ENCODE results near the gene CASTOR2.
"Not testable (repeated sequence)": the region's sequence is repeated elsewhere in the genome, so short reads cannot be mapped to it uniquely, and the experiment has no call there.

The CASTOR2 gene

DNA sequence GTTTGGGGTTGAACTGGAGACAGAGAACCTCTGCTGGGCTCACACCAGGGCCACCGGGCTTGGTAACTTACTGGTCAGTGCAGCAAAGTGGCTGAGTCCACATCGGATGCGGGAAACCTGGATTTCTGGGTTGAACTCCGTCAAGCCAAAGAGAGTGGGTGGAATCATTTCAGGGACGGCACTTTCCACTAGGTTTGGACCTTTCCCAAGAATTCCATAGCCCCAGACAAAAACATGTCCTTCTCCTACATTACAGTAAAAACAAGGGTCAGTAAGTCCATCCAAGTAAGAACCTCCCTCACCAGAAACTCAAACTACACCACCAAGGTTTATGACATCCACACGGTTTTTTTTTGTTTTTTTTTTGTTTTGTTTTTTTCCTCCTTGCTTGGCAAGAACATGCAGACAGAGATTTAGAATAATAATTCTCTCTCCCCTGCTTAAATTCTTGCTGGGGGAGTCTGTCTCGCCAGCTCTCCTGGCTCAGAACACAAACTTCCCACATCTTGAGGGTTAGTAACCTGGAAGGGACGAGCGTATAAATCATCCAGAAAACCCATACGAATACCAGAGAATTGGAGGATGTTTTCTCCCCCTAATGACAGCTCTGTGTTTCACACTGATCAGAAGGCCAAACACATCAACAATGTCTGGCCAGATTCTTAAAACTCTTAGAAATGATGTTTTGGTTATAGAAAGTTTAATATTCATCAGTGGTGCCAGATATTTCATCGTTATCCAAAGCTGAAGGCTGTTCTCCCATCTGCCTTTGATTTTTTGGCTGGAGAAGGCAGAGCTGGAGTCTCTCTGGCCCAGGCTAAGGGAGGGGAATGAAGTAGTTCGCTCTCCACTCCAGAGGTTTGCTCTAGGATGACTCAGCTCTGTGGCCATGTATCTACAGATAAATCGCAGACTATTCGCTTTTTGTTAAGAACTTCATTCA lies 91.6 kb downstream of the CASTOR2 start:
- DNase-seq, result no peak

DNA sequence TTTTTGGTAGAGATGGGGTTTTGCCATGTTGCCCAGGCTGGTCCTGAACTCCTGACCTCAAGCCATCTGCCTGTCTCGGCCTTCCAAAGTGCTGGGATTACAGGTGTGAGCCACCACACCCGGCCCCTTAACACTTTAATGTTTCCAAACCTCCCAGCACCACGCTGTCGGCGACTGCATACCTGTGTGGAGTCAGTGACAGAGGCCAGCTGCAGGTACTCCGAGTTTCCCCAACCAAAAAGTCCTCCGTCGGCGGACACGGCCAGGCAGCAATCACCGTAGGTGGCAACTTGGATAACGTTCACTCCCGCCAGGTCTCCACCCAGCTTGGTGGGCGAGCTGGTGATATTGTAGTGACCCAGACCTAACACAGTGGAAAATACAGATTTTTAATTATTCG lies 93.9 kb downstream of the CASTOR2 start:
- no peak for DNase-seq

DNA sequence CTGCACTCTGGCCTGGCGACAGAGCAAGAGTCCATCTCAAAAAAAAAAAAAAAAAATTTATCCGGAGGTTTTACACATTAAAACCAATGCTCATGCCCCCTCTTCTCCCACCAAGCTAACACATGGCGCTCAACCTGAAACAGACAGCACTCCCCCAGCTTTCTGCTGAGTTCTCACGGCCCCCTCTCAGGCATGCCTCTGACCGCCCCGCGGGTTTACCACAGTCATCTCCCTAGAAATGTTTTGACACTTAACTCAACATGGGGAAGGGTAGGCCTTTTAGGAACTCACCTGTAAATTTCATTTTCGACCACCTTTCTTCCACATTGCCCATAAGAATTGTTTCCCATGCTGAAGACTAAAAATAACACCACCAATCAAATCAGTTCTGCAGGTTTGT lies 99.8 kb downstream of the CASTOR2 start:
- DNase-seq, result no peak

DNA sequence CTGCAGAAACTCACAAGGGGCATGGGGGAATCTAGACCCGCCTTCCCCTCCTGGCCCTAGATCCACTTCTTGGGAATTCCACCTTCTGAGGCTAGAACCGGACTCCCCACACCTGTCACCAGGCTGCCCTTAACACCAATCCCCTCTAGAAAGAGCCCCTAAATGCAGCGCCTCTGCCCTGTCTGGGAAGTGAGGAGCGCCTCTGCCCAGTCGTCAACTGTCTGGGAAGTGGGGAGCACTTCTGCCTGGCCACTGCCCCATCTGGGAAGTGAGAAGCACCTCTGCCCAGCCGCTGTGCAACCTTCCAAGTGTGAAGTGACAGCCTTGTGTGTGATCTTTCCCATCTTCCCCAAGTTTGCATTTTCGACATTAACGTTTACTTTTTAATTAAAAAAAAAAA lies 100.3 kb downstream of the CASTOR2 start:
- no peak for DNase-seq

DNA sequence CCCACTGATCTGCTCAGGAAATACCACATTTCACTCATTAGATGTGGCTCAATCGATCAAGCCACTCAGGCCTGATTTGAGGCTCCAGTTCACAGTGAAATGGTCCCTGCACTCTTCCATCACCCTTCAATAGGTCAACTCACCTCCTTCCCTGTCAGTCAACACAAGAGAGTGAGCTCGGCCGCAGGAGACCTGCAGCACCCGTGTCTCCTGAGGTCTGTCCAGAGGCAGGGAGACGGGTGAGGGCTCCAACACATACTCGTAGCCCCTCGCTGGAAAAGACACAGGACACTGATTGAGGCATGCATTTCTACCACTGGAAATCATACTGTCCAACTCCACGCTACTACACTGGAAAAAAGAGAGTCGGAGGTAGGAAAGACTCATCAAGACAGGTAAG lies 102.0 kb downstream of the CASTOR2 start:
- DNase-seq, result no peak

DNA sequence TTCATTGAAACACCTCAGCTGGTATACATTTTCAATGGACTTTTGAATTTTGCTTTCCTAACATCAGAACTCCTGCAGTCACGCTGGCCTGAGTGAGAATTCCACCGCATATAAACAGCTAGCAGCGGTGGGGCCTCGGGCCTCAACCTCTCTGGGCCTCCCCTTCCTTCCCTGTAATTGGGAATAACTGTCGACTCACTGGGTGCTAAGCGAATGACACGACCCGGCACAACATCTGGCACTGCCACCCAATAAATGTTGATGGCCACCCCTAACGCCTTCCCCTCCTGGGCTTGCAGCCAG lies 108.4 kb downstream of the CASTOR2 start:
- no peak for DNase-seq

DNA sequence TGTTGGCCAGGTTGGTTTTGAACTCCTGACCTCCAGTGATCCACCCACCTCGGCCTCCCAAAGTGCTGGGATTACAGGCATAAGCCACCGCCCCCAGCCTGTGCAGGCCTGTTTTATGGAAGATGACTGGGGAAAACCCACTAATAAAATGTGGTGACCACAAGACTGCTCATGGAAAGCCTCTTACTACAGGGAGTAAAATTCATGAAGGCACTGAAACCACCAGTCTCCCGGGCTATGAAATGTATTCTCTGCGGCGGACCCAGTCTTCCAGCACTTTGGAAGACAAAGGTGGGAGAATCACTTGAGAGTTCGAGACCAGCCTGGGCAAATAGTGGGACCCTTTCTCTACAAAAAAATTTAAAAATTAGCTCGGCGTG lies 109.7 kb downstream of the CASTOR2 start:
- not testable (repeated sequence) for DNase-seq

Data from GOT3 (cell line).